Mesenchymal stem cell (in vitro differentiated cells and primary cell): Measurements from ENCODE around the gene CHRNA7.

Source experiments
- DNase-seq: peaks from one replicate; pipeline ENCODE4 v3.0.0-alpha.2; 2013
- H2AFZ ChIP-seq: one replicate; pipeline ENCODE4 v1.6.1; 2013; ENCODE audit warnings: low read depth, mild to moderate bottlenecking, control low read depth, inconsistent platforms, low read length, moderate library complexity
- H2AK5ac ChIP-seq: 2 replicates; pipeline ENCODE4 v1.6.1; 2013; ENCODE audit warnings: low read length, moderate library complexity, mild to moderate bottlenecking, inconsistent platforms; ENCODE audit not compliant: severe bottlenecking
- H2BK120ac ChIP-seq: one replicate; pipeline ENCODE4 v1.6.1; 2013; ENCODE audit warnings: low read depth, mild to moderate bottlenecking, inconsistent platforms, low read length, moderate library complexity
- H2BK12ac ChIP-seq, 2 experiments: one replicate each; pipeline ENCODE4 v1.6.1; 2013; ENCODE audit warnings: inconsistent platforms in 2 of 2, low read length in 2 of 2, mild to moderate bottlenecking in 2 of 2, moderate library complexity in 2 of 2, control low read depth in 1 of 2
- H2BK15ac ChIP-seq: one replicate; pipeline ENCODE4 v1.6.1; 2013; ENCODE audit warnings: mild to moderate bottlenecking, low read depth, inconsistent platforms; ENCODE audit not compliant: poor library complexity, severe bottlenecking
- H2BK5ac ChIP-seq: 2 replicates; pipeline ENCODE4 v1.6.1; 2013; ENCODE audit warnings: low read depth, mild to moderate bottlenecking, low read length, control low read depth, inconsistent platforms; ENCODE audit not compliant: poor library complexity, severe bottlenecking
- H3K14ac ChIP-seq, 2 experiments: one replicate each; pipeline ENCODE4 v1.6.1; 2013; ENCODE audit warnings: inconsistent platforms in 2 of 2, low read length in 2 of 2, control low read depth in 1 of 2, mild to moderate bottlenecking in 1 of 2, moderate library complexity in 1 of 2
- H3K18ac ChIP-seq, 2 experiments: one replicate each; pipeline ENCODE4 v1.6.1; 2013; ENCODE audit warnings: inconsistent platforms in 2 of 2, low read length in 2 of 2, control low read depth in 1 of 2, low read depth in 1 of 2, mild to moderate bottlenecking in 1 of 2
- H3K23ac ChIP-seq, 2 experiments: one replicate each; pipeline ENCODE4 v1.6.1; 2013; ENCODE audit warnings: inconsistent platforms in 2 of 2, low read length in 2 of 2, mild to moderate bottlenecking in 2 of 2, moderate library complexity in 2 of 2, control low read depth in 1 of 2
- H3K27ac ChIP-seq: 2 replicates; pipeline ENCODE4 v1.5.1; 2013; ENCODE audit warnings: mild to moderate bottlenecking, moderate library complexity, low read length, control low read depth, inconsistent platforms; ENCODE audit not compliant: poor library complexity, severe bottlenecking
- H3K27me3 ChIP-seq, 2 experiments: 2 replicates each; pipeline versions ENCODE4 v1.6.1 to v1.7.0; 2013; ENCODE audit warnings: low read length in 2 of 2, mild to moderate bottlenecking in 2 of 2, moderate library complexity in 2 of 2, control low read depth in 1 of 2, inconsistent platforms in 1 of 2; ENCODE audit not compliant: control insufficient read depth in 1 of 2, insufficient read depth in 1 of 2
- H3K36me3 ChIP-seq, 2 experiments: 2 replicates each; pipeline versions ENCODE4 v1.6.1 to v1.7.0; 2013; ENCODE audit warnings: low read length in 2 of 2, control low read depth in 1 of 2, inconsistent platforms in 1 of 2, low read depth in 1 of 2, mild to moderate bottlenecking in 1 of 2; ENCODE audit not compliant: insufficient read depth in 2 of 2, control insufficient read depth in 1 of 2
- H3K4ac ChIP-seq, 2 experiments: one replicate each; pipeline ENCODE4 v1.6.1; 2013; ENCODE audit warnings: inconsistent platforms in 2 of 2, low read length in 2 of 2, mild to moderate bottlenecking in 2 of 2, moderate library complexity in 2 of 2, control low read depth in 1 of 2, low read depth in 1 of 2
- H3K4me1 ChIP-seq: 2 replicates; pipeline ENCODE4 v1.6.1; 2013; ENCODE audit warnings: low read depth, low read length, control low read depth; ENCODE audit not compliant: control insufficient read depth, insufficient read depth
- H3K4me2 ChIP-seq: 2 replicates; pipeline ENCODE4 v1.6.1; 2013; ENCODE audit warnings: low read length, mild to moderate bottlenecking, inconsistent platforms; ENCODE audit not compliant: poor library complexity, severe bottlenecking
- H3K4me3 ChIP-seq, 2 experiments: 2 replicates each; pipeline versions ENCODE4 v1.5.1 to v1.7.0; 2013; ENCODE audit warnings: low read length in 2 of 2, mild to moderate bottlenecking in 2 of 2, control low read depth in 1 of 2, low read depth in 1 of 2; ENCODE audit not compliant: insufficient read depth in 1 of 2
- H3K79me1 ChIP-seq: replicated peaks from 2 replicates; pipeline ENCODE4 v1.6.1; 2013; ENCODE audit warnings: mild to moderate bottlenecking, control low read depth, low read length, inconsistent platforms; ENCODE audit not compliant: poor library complexity, severe bottlenecking
- H3K9ac ChIP-seq: 2 replicates; pipeline ENCODE4 v1.7.0; 2013; ENCODE audit warnings: mild to moderate bottlenecking, low read length, moderate library complexity
- H3K9me3 ChIP-seq: 2 replicates; pipeline ENCODE4 v1.7.0; 2013; ENCODE audit warnings: mild to moderate bottlenecking, low read length; ENCODE audit not compliant: control insufficient read depth
- H4K8ac ChIP-seq: one replicate; pipeline ENCODE4 v1.6.1; 2013; ENCODE audit warnings: inconsistent platforms, mild to moderate bottlenecking, low read length, moderate library complexity
- H4K91ac ChIP-seq: one replicate; pipeline ENCODE4 v1.6.1; 2013; ENCODE audit warnings: mild to moderate bottlenecking, low read length, inconsistent platforms
- WGBS: methylation state at CpG from one replicate; pipeline ENCODE4 v1.1.7; 2013; ENCODE audit warnings: mixed read lengths; 5-methylcytosine and 5-hydroxymethylcytosine counted together

CHRNA7 gene

DNA sequence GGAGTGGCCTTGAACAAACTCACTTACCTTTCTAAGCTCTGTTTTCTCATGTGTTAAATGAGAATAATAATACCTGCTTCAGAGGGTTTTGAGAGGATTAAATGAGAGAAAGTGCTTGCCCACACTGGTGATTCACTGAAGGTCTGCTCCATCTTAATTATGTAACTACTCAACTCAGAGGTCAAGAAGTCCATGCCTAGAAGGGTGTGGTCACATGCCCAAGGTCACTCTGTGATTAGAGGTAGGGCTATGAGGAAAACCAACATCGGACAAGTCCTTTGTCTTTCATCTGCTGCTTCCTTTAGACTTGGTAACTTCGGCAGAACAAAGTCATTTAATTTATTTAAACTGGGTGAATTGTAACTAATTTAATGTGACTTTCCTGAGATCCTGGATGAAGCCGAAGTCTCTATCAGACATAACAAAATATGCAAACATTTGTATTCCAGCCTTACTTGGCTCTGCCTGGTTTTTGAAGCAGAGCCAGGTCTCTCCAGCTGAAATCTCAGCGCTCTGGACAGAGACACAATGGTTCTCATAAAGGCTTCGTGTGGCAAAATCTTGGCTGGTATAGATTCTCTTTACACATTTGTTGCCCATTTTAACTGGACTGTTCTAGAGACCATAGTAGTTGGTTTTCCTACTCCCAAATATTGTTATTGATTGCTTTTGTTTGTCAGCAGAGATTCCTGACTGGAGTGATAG lies 3.0 kb downstream of the CHRNA7 start:
- no peak overlapping the region for H3K23ac ChIP-seq
- H2AFZ ChIP-seq = no peak overlapping the region
- H4K8ac ChIP-seq = no peak overlapping the region
- H3K4ac ChIP-seq = no peak overlapping the region
- no peak overlapping the region for H2BK5ac ChIP-seq
- no peak overlapping the region for H3K9ac ChIP-seq
- H4K91ac ChIP-seq = no peak overlapping the region
- no peak overlapping the region for H3K27ac ChIP-seq
- H3K18ac ChIP-seq = no peak overlapping the region
- no peak overlapping the region for H3K4me3 ChIP-seq
- no peak overlapping the region for H3K14ac ChIP-seq
- H3K27me3 ChIP-seq = peaks cover 51 to 53% of the 10 kb centered on the region in 2 experiments
- H2BK15ac ChIP-seq = no peak overlapping the region
- no peak for DNase-seq
- no peak overlapping the region for H2BK120ac ChIP-seq
- no peaks in the 10 kb centered on the region for H3K9me3 ChIP-seq
- no peaks in the 10 kb centered on the region for H3K79me1 ChIP-seq
- H3K4me1 ChIP-seq = peaks cover 10% of the 10 kb centered on the region
- WGBS = 76% methylated on average over 4 of the region's 5 CpGs
- no peak overlapping the region for H3K4me2 ChIP-seq
- H2BK12ac ChIP-seq = no peak overlapping the region
- no peaks in the 10 kb centered on the region for H3K36me3 ChIP-seq
- H2AK5ac ChIP-seq = no peak overlapping the region

DNA sequence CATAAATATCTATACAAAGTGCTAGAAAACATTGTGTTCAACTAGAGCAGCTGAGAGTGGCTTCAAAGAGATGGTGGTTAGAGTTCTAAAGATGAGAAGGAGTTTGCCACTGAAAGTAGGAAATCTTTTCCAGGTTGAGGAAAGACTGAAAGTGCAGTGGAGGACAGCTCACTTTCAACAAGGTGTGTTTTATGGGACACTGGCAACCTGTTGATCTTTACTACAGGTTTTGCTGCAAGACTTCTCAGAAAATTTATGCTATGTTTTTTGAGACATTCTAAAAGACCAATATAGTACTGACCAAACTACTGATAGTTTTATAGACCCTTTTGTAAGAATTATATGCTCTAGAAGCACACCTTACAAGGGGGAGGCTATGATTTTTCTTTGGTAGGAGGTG lies 3.8 kb downstream of the CHRNA7 start:
- H2BK5ac ChIP-seq = no peak overlapping the region
- H2AFZ ChIP-seq = no peak overlapping the region
- H3K4ac ChIP-seq = no peak overlapping the region
- H3K36me3 ChIP-seq = no peaks in the 10 kb centered on the region
- no peak overlapping the region for H3K4me3 ChIP-seq
- no peak overlapping the region for H2BK12ac ChIP-seq
- H4K8ac ChIP-seq = no peak overlapping the region
- H3K18ac ChIP-seq = no peak overlapping the region
- H4K91ac ChIP-seq = no peak overlapping the region
- H3K9me3 ChIP-seq = no peaks in the 10 kb centered on the region
- H2BK120ac ChIP-seq = no peak overlapping the region
- no peak overlapping the region for H3K4me2 ChIP-seq
- no peak overlapping the region for H3K23ac ChIP-seq
- no peak overlapping the region for H3K27ac ChIP-seq
- H2BK15ac ChIP-seq = no peak overlapping the region
- H3K79me1 ChIP-seq = no peaks in the 10 kb centered on the region
- peaks cover 43 to 45% of the 10 kb centered on the region in 2 experiments for H3K27me3 ChIP-seq
- H3K9ac ChIP-seq = no peak overlapping the region
- H3K4me1 ChIP-seq = peaks cover 10% of the 10 kb centered on the region
- H3K14ac ChIP-seq = no peak overlapping the region
- H2AK5ac ChIP-seq = no peak overlapping the region
- no peak for DNase-seq

DNA sequence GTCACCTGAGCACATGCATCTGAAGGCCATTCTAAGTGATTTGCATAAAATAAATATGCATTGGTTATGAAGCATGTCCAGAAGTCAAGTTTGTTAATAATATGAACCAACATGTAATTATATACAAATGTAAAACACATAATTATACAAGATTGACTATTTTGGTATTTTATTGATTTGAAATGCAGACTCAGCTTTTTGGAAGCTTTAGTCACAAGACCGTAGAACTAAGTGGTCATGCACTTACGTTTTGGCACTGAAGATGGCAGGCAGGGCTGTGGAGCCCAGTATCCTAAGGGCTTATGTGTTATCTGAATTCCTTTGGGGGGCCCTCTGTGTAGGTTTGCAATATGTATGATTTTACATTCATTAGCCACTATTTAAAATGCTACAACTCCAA lies 5.0 kb downstream of the CHRNA7 start:
- Histone ChIP-seq H3K9ac (no peak overlapping the region), H4K8ac (no peak overlapping the region), H3K36me3 (no peaks in the 10 kb centered on the region), H3K18ac (no peak overlapping the region), H3K14ac (no peak overlapping the region), H3K9me3 (no peaks in the 10 kb centered on the region), H3K23ac (no peak overlapping the region), H2BK120ac (no peak overlapping the region), H3K27ac (no peak overlapping the region), H3K79me1 (no peaks in the 10 kb centered on the region), H2BK5ac (no peak overlapping the region), H2BK12ac (no peak overlapping the region), H3K4me2 (no peak overlapping the region), H3K4me3 (no peak overlapping the region), H3K4ac (no peak overlapping the region), H4K91ac (no peak overlapping the region), H2AFZ (no peak overlapping the region), H2BK15ac (no peak overlapping the region), H3K4me1 (peaks cover 6% of the 10 kb centered on the region), H2AK5ac (no peak overlapping the region), H3K27me3 (peaks cover 33 to 35% of the 10 kb centered on the region in 2 experiments)
- 66% methylated on average over 2 of the region's 2 CpGs for WGBS
- DNase-seq = no peak

DNA sequence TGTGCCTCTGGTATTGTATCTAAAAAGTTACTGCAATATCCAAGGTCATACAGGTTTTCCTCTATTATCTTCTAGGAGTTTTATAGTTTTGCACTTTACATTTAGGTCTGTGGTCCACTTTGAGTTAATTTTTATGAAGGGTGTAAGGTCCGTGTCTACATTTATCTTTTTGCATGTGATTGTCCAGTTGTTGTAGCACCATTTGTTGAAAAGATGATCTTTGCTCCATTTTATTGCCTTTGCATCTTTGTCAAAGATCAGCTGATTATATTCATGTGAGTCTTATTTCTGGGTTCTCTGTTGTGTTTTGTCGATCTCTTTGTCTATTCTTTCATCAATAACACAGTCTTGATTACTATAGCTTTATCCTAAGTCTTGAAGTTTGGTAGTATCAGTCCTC lies 6.7 kb downstream of the CHRNA7 start:
- Histone ChIP-seq H2BK12ac (no peak overlapping the region), H3K4ac (no peak overlapping the region), H3K18ac (no peak overlapping the region), H3K23ac (no peak overlapping the region), H3K4me3 (no peak overlapping the region), H3K4me1 (no peaks in the 10 kb centered on the region), H2BK120ac (no peak overlapping the region), H3K14ac (no peak overlapping the region), H4K91ac (no peak overlapping the region), H3K4me2 (no peak overlapping the region), H3K27ac (no peak overlapping the region), H2AFZ (no peak overlapping the region), H3K79me1 (no peaks in the 10 kb centered on the region), H3K36me3 (no peaks in the 10 kb centered on the region), H3K27me3 (peaks cover 20 to 21% of the 10 kb centered on the region in 2 experiments), H2BK15ac (no peak overlapping the region), H3K9me3 (no peaks in the 10 kb centered on the region), H4K8ac (no peak overlapping the region), H2AK5ac (no peak overlapping the region), H3K9ac (no peak overlapping the region), H2BK5ac (no peak overlapping the region)
- 70% methylated on average over 1 of the region's 2 CpGs for WGBS
- DNase-seq = no peak
